PFSK-1 (cell line): Measurements from ENCODE around the gene KLHL40.

Experiments
- FOXP2 ChIP-seq: optimal IDR thresholded peaks from 2 replicates; pipeline ENCODE3; 2011; ENCODE audit warnings: borderline replicate concordance, control low read depth, inconsistent platforms; ENCODE audit not compliant: insufficient read depth; ENCODE audit errors: extremely low read length, extremely low read depth
- POLR2AphosphoS5 ChIP-seq: IDR thresholded peaks from 2 replicates; pipeline ENCODE4 v1.6.1; 2012; ENCODE audit warnings: low read depth, mild to moderate bottlenecking, control low read depth, low read length, moderate library complexity
- SIN3A ChIP-seq: IDR thresholded peaks from 2 replicates; pipeline ENCODE4 v1.6.1; 2012; ENCODE audit warnings: mild to moderate bottlenecking, low read length, moderate library complexity, borderline replicate concordance; ENCODE audit not compliant: insufficient read depth
- TAF1 ChIP-seq: IDR thresholded peaks from 2 replicates; pipeline ENCODE4 v1.6.1; 2012; ENCODE audit warnings: low read length, control low read depth, borderline replicate concordance; ENCODE audit not compliant: insufficient read depth
- TF ChIP-seq, protein P1 (sequence below), 2 experiments: IDR thresholded peaks; 2 replicates each; pipeline versions ENCODE4 v1.6.1 to v1.8.0; 2011 to 2012; ENCODE audit warnings: low read depth in 2 of 2, low read length in 2 of 2, control low read depth in 1 of 2, inconsistent platforms in 1 of 2, mild to moderate bottlenecking in 1 of 2, moderate library complexity in 1 of 2; ENCODE audit not compliant: insufficient read depth in 1 of 2

The KLHL40 gene

DNA sequence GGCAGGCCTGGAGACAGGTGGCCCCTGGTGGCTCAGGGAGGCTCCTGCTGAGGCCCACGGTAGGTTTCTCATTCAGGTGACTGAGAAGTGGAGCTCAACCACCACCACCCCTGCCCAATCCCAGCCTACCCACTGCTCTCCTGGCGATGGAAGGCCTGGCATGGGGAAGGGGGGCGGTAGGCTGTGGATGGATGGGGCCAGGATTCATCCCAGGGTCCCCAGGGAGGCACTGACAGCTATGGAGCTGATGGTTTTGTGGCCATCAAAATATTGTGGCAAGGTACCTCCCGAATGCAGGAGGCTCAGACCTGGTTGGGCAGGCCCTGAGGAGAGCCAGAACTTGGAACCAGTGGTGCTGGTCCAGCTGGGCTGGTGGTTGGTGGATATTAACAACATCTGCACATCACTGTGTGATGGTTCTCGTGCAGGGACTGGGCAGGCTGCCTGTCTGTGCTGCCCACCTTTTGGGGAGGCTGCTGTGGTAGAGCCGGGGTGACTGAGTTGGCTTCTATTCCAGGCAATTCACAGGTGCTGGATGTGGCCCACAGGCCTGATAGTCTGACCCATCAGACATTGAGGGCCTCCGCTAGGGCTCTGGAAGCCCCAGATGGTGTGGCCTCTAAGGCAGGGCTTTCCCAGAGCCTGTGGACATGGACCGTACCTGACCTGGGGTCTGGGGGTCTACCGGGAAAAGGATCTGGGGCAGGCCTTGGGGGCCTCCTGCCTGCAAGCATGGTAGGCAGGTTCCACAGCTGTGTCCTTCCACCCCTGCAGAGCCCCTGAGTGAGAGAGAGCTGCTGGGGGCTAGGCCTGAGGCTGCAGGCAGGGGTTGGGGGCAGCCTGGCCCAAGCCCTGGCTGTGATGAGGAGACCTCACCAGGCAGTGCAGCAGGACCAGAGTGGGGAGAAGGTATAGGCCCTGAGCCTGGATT lies 28.4 kb upstream of the KLHL40 start:
- TF ChIP-seq POLR2AphosphoS5, result no peak
- TF ChIP-seq FOXP2, result no peak
- TF ChIP-seq, protein P1, sequence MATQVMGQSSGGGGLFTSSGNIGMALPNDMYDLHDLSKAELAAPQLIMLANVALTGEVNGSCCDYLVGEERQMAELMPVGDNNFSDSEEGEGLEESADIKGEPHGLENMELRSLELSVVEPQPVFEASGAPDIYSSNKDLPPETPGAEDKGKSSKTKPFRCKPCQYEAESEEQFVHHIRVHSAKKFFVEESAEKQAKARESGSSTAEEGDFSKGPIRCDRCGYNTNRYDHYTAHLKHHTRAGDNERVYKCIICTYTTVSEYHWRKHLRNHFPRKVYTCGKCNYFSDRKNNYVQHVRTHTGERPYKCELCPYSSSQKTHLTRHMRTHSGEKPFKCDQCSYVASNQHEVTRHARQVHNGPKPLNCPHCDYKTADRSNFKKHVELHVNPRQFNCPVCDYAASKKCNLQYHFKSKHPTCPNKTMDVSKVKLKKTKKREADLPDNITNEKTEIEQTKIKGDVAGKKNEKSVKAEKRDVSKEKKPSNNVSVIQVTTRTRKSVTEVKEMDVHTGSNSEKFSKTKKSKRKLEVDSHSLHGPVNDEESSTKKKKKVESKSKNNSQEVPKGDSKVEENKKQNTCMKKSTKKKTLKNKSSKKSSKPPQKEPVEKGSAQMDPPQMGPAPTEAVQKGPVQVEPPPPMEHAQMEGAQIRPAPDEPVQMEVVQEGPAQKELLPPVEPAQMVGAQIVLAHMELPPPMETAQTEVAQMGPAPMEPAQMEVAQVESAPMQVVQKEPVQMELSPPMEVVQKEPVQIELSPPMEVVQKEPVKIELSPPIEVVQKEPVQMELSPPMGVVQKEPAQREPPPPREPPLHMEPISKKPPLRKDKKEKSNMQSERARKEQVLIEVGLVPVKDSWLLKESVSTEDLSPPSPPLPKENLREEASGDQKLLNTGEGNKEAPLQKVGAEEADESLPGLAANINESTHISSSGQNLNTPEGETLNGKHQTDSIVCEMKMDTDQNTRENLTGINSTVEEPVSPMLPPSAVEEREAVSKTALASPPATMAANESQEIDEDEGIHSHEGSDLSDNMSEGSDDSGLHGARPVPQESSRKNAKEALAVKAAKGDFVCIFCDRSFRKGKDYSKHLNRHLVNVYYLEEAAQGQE (IDR thresholded peaks at IDR 0.05; ENCODE audit: insufficient read depth in 1 of 2, low read depth in 2 of 2, low read length in 2 of 2), result no peak
- TF ChIP-seq SIN3A, result no peak
- no peak for TF ChIP-seq TAF1

DNA sequence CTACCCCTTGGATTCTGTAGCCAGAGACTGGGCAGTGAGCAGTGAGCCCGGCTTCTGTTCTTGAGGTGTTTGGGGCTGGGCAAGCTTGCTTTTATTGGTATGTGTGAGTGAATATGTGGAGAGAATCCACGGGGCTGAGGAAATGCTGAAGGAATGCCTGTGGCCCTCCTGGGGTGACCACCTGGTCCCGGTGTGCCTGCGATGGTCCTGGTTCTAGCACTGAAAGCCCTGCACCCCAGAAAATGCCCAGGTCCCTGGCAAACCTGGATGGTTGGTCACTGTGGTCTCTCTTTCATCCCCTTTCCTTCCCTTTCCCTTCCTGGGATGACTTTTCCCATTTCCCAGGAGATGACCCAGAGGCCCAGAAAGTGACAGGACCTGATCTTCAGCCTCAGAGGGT lies 27.7 kb upstream of the KLHL40 start:
- TF ChIP-seq FOXP2, result no peak
- TF ChIP-seq, protein P1 (IDR thresholded peaks at IDR 0.05; ENCODE audit: insufficient read depth in 1 of 2, low read depth in 2 of 2, low read length in 2 of 2), result no peak
- TF ChIP-seq TAF1, result no peak

DNA sequence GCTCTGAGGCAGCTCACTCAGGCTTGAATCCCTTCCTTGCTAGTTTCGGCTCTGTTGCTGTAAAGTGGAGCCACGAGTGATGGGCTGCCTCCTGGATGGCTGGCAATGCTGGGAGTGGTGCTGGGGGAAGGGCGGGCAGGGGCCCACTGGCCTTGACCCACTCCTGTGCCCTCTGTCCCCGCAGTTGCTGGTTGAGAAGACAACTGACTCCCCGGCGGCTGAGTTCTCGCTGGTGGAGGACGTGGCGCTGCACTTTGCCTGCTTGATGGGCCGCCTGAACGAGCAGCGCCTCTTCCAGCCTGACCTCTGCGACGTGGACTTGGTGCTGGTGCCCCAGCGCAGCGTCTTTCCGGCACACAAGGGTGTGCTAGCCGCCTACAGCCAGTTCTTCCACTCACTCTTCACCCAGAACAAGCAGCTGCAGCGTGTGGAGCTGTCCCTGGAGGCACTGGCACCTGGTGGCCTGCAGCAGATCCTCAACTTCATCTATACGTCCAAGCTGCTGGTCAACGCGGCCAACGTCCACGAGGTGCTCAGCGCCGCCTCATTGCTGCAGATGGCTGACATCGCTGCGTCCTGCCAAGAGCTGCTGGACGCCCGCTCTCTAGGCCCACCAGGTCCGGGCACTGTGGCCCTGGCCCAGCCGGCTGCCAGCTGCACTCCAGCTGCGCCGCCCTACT lies 27.1 kb upstream of the KLHL40 start:
- TF ChIP-seq POLR2AphosphoS5 (no peak), SIN3A (no peak), FOXP2 (no peak), TAF1 (no peak)
- TF ChIP-seq, protein P1 (IDR thresholded peaks at IDR 0.05; ENCODE audit: insufficient read depth in 1 of 2, low read depth in 2 of 2, low read length in 2 of 2), result no peak

DNA sequence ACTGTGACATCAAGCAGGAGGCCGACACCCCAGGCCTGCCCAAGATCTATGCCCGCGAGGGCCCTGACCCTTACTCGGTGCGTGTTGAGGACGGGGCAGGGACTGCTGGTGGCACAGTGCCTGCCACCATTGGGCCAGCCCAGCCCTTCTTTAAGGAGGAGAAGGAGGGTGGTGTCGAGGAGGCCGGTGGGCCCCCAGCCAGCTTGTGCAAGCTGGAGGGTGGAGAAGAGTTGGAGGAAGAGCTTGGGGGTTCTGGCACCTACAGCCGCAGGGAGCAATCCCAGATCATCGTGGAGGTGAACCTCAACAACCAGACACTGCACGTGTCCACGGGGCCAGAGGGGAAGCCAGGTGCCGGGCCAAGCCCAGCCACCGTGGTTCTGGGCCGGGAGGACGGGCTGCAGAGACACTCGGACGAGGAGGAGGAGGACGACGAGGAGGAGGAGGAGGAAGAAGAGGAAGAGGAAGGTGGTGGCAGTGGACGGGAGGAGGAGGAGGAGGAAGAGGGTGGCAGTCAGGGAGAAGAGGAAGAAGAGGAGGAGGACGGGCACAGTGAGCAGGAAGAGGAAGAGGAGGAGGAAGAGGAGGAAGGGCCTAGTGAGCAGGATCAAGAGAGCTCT lies 26.5 kb upstream of the KLHL40 start:
- TF ChIP-seq TAF1 (no peak), POLR2AphosphoS5 (no peak), FOXP2 (no peak), SIN3A (no peak)
- TF ChIP-seq, protein P1 (IDR thresholded peaks at IDR 0.05; ENCODE audit: insufficient read depth in 1 of 2, low read depth in 2 of 2, low read length in 2 of 2), result no peak
